ENCODE measurements around the gene FGF14. TPM values are rescaled to one million over a fixed set of nuclear protein-coding genes. Genes with fewer than 3 reads are reported as not detected.

Gene FGF14
- total and polyA plus RNA-seq, 2 experiments from 2014 or later = 0.03 TPM; not detected in 1

- no peak for TF ChIP-seq ZNF462 (CRISPR knock-in tag; IDR thresholded peaks at IDR 0.05)
- TF ChIP-seq STAT1 (IDR thresholded peaks at IDR 0.05; ENCODE audit: unreplicated experiment) = no peak
- TF ChIP-seq EZH2 (IDR thresholded peaks at IDR 0.05; ENCODE audit: low read depth, unreplicated experiment) = no peak
- TF ChIP-seq ZNF331 (CRISPR knock-in tag; IDR thresholded peaks at IDR 0.05; ENCODE audit: low read depth) = no peak
These were observed 703.4 kb downstream of the FGF14 start (continued) for GRCh38 chr13:101698400-101698799.

- H3K9me3 Mint-ChIP-seq = no peaks in the 10 kb centered on the region
- no peak for DNase-seq (ENCODE audit: low spot score)
- Histone ChIP-seq H3K4me3 (no peak overlapping the region), H3K27me3 (ENCODE audit: insufficient read depth) (no peaks in the 10 kb centered on the region), H3F3A (replicated peaks; ENCODE audit: low read depth) (no peaks in the 10 kb centered on the region), H2AFZ (no peak overlapping the region), H3K27ac (ENCODE audit: low read depth) (no peak overlapping the region), H3K9me2 (ENCODE audit: insufficient read depth) (0 out of 2 replicates have a peak, but pooled peaks cover 6% of the 10 kb centered on the region), H3K36me3 (ENCODE audit: insufficient read depth) (no peaks in the 10 kb centered on the region), H4K20me1 (replicated peaks; ENCODE audit: insufficient read depth) (no peaks in the 10 kb centered on the region), H3K79me2 (replicated peaks; ENCODE audit: insufficient read depth) (no peaks in the 10 kb centered on the region), H3K4me1 (ENCODE audit: insufficient read depth) (no peaks in the 10 kb centered on the region), H3K4me2 (no peak overlapping the region)
- ATAC-seq = no peak
- H3K27me3 Mint-ChIP-seq (ENCODE audit: insufficient read depth, low read depth, poor library complexity) = peaks cover 1% of the 10 kb centered on the region
- H3K27ac Mint-ChIP-seq = no peak overlapping the region
- no peaks in the 10 kb centered on the region for H3K36me3 Mint-ChIP-seq (ENCODE audit: low read depth)
- H3K4me1 Mint-ChIP-seq = no peaks in the 10 kb centered on the region
- no peak overlapping the region for H3K4me3 Mint-ChIP-seq
- TF ChIP-seq STAT1 (IDR thresholded peaks at IDR 0.05; ENCODE audit: unreplicated experiment) = no peak
- no peak for TF ChIP-seq POLR2AphosphoS5 (IDR thresholded peaks at IDR 0.05; ENCODE audit: low read depth)
- TF ChIP-seq EZH2 (IDR thresholded peaks at IDR 0.05; ENCODE audit: low read depth, unreplicated experiment) = no peak
- no peak for TF ChIP-seq ETS1 (IDR thresholded peaks at IDR 0.05)
- no peak for TF ChIP-seq REST (IDR thresholded peaks at IDR 0.05; ENCODE audit: unreplicated experiment)
- no peak for TF ChIP-seq EZH2phosphoT487 (IDR thresholded peaks at IDR 0.05; ENCODE audit: unreplicated experiment)
- no peak for TF ChIP-seq CTCF (conservative IDR thresholded peaks at IDR 0.05; ENCODE audit: low read depth in 2 of 2)
- TF ChIP-seq ZNF331 (CRISPR knock-in tag; IDR thresholded peaks at IDR 0.05; ENCODE audit: low read depth) = no peak
These were observed 704.1 kb downstream of the FGF14 start for GRCh38 chr13:101697745-101698144.

Measured in GM23338 (cell line).